ENCODE data around the gene STK25.

GRCh38 chr2:241547781-241548450 is 39.5 kb upstream of the STK25 start:
- TF ChIP-seq, protein P1, sequence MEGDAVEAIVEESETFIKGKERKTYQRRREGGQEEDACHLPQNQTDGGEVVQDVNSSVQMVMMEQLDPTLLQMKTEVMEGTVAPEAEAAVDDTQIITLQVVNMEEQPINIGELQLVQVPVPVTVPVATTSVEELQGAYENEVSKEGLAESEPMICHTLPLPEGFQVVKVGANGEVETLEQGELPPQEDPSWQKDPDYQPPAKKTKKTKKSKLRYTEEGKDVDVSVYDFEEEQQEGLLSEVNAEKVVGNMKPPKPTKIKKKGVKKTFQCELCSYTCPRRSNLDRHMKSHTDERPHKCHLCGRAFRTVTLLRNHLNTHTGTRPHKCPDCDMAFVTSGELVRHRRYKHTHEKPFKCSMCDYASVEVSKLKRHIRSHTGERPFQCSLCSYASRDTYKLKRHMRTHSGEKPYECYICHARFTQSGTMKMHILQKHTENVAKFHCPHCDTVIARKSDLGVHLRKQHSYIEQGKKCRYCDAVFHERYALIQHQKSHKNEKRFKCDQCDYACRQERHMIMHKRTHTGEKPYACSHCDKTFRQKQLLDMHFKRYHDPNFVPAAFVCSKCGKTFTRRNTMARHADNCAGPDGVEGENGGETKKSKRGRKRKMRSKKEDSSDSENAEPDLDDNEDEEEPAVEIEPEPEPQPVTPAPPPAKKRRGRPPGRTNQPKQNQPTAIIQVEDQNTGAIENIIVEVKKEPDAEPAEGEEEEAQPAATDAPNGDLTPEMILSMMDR (IDR thresholded peaks at IDR 0.05; ENCODE audit: insufficient read depth, low read depth, low read length) = no peak
- no peak for TF ChIP-seq EZH2 (IDR thresholded peaks at IDR 0.05; ENCODE audit: insufficient read depth, low read length)
